Liver (tissue), 3 donors: ENCODE measurements around the gene EOLA1.

Experiments used
- EGR1 ChIP-seq, 2 donors: IDR thresholded peaks; 2 replicates each; pipeline ENCODE4 v1.6.1; 2016 to 2018; ENCODE audit warnings: antibody characterized with exemption in 2 of 2, low read depth in 2 of 2
- GABPA ChIP-seq, 2 donors: IDR thresholded peaks in 1 of 2; conservative IDR thresholded peaks in 1 of 2; 2 replicates each; pipeline ENCODE4 v1.6.1; 2016; ENCODE audit warnings: antibody characterized with exemption in 2 of 2, mild to moderate bottlenecking in 1 of 2, moderate library complexity in 1 of 2
- HNF4A ChIP-seq, 2 donors: conservative IDR thresholded peaks; 2 replicates each; pipeline ENCODE4 v1.6.1; 2016; ENCODE audit warnings: antibody characterized with exemption in 2 of 2, mild to moderate bottlenecking in 2 of 2
- RAD21 ChIP-seq, 2 donors: IDR thresholded peaks; 2 replicates each; pipeline ENCODE4 v1.6.1; 2016; ENCODE audit warnings: antibody characterized with exemption in 2 of 2, mild to moderate bottlenecking in 2 of 2
- RXRA ChIP-seq, 2 donors: IDR thresholded peaks; 2 replicates each; pipeline ENCODE4 v1.6.1; 2017 to 2018; ENCODE audit warnings: antibody characterized with exemption in 2 of 2, mild to moderate bottlenecking in 1 of 2
- TAF1 ChIP-seq: conservative IDR thresholded peaks from 2 replicates; pipeline ENCODE4 v1.6.1; 2016; ENCODE audit warnings: antibody characterized with exemption, mild to moderate bottlenecking
- YY1 ChIP-seq: IDR thresholded peaks from 2 replicates; pipeline ENCODE4 v1.6.1; 2016; ENCODE audit warnings: antibody characterized with exemption, mild to moderate bottlenecking
- TF ChIP-seq, protein P1 (sequence below): fragments of 150-350 bp; IDR thresholded peaks from 2 replicates; pipeline ENCODE4 v1.5.1; 2017; ENCODE audit warnings: improper control_type of control experiment, low read depth, low read length; ENCODE audit not compliant: missing input control
- TF ChIP-seq, protein P2 (sequence below): IDR thresholded peaks from 2 replicates; pipeline ENCODE4 v1.6.1; 2016; ENCODE audit warnings: antibody characterized with exemption, mild to moderate bottlenecking
- TF ChIP-seq, protein P3 (sequence below): IDR thresholded peaks from 2 replicates; pipeline ENCODE4 v1.6.1; 2016; ENCODE audit warnings: antibody characterized with exemption
- TF ChIP-seq, protein P4 (sequence below): IDR thresholded peaks from 2 replicates; pipeline ENCODE4 v1.6.1; 2016; ENCODE audit warnings: antibody characterized with exemption
- donor health status: healthy.
- donor health status: healthy.

DNA sequence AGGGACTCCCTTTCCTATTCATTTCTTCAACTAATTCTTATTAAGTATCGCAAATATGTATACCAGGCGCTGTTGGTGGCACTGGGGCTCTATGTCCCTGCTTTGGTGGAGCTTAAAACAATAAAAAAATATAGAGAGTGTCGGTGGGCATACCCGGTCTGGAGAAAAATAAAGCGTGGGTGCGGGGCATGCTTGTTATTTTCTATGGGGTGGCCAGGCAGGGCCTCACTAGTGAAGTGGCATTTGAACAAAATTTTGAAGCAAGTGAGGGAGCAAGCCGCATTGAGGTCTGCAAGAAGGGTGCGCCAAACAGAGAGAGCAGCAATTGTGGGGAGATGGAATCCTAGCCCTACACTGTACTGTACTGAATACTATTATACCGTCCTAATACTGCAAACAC, 35.1 kb upstream of the EOLA1 start:
- TF ChIP-seq, protein P1, sequence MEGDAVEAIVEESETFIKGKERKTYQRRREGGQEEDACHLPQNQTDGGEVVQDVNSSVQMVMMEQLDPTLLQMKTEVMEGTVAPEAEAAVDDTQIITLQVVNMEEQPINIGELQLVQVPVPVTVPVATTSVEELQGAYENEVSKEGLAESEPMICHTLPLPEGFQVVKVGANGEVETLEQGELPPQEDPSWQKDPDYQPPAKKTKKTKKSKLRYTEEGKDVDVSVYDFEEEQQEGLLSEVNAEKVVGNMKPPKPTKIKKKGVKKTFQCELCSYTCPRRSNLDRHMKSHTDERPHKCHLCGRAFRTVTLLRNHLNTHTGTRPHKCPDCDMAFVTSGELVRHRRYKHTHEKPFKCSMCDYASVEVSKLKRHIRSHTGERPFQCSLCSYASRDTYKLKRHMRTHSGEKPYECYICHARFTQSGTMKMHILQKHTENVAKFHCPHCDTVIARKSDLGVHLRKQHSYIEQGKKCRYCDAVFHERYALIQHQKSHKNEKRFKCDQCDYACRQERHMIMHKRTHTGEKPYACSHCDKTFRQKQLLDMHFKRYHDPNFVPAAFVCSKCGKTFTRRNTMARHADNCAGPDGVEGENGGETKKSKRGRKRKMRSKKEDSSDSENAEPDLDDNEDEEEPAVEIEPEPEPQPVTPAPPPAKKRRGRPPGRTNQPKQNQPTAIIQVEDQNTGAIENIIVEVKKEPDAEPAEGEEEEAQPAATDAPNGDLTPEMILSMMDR, result no peak
- no peak for TF ChIP-seq RXRA (IDR thresholded peaks at IDR 0.05)
- TF ChIP-seq, protein P2, sequence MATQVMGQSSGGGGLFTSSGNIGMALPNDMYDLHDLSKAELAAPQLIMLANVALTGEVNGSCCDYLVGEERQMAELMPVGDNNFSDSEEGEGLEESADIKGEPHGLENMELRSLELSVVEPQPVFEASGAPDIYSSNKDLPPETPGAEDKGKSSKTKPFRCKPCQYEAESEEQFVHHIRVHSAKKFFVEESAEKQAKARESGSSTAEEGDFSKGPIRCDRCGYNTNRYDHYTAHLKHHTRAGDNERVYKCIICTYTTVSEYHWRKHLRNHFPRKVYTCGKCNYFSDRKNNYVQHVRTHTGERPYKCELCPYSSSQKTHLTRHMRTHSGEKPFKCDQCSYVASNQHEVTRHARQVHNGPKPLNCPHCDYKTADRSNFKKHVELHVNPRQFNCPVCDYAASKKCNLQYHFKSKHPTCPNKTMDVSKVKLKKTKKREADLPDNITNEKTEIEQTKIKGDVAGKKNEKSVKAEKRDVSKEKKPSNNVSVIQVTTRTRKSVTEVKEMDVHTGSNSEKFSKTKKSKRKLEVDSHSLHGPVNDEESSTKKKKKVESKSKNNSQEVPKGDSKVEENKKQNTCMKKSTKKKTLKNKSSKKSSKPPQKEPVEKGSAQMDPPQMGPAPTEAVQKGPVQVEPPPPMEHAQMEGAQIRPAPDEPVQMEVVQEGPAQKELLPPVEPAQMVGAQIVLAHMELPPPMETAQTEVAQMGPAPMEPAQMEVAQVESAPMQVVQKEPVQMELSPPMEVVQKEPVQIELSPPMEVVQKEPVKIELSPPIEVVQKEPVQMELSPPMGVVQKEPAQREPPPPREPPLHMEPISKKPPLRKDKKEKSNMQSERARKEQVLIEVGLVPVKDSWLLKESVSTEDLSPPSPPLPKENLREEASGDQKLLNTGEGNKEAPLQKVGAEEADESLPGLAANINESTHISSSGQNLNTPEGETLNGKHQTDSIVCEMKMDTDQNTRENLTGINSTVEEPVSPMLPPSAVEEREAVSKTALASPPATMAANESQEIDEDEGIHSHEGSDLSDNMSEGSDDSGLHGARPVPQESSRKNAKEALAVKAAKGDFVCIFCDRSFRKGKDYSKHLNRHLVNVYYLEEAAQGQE, result no peak
- no peak for TF ChIP-seq TAF1
- no peak for TF ChIP-seq RAD21 (IDR thresholded peaks at IDR 0.05)
- TF ChIP-seq GABPA (IDR thresholded peaks at IDR 0.05 in 1 of 2, conservative IDR thresholded peaks at IDR 0.05 in 1 of 2), result no peak
- no peak for TF ChIP-seq HNF4A (conservative IDR thresholded peaks at IDR 0.05)
- TF ChIP-seq, protein P3, sequence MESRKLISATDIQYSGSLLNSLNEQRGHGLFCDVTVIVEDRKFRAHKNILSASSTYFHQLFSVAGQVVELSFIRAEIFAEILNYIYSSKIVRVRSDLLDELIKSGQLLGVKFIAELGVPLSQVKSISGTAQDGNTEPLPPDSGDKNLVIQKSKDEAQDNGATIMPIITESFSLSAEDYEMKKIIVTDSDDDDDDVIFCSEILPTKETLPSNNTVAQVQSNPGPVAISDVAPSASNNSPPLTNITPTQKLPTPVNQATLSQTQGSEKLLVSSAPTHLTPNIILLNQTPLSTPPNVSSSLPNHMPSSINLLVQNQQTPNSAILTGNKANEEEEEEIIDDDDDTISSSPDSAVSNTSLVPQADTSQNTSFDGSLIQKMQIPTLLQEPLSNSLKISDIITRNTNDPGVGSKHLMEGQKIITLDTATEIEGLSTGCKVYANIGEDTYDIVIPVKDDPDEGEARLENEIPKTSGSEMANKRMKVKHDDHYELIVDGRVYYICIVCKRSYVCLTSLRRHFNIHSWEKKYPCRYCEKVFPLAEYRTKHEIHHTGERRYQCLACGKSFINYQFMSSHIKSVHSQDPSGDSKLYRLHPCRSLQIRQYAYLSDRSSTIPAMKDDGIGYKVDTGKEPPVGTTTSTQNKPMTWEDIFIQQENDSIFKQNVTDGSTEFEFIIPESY, result no peak
- no peak for TF ChIP-seq YY1
- TF ChIP-seq EGR1 (IDR thresholded peaks at IDR 0.05; ENCODE audit: low read depth in 2 of 2), result no peak
- TF ChIP-seq, protein P4, sequence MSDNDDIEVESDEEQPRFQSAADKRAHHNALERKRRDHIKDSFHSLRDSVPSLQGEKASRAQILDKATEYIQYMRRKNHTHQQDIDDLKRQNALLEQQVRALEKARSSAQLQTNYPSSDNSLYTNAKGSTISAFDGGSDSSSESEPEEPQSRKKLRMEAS, result no peak
